GM12874 (cell line): ENCODE measurements around the gene CNOT8.

ENCODE experiments used
- TF ChIP-seq, protein P1 (sequence below): IDR thresholded peaks from 2 replicates; pipeline ENCODE4 v1.5.1; 2011; ENCODE audit warnings: low read depth, mild to moderate bottlenecking, control low read depth, low read length, moderate library complexity; ENCODE audit not compliant: insufficient read depth

CNOT8 gene

DNA sequence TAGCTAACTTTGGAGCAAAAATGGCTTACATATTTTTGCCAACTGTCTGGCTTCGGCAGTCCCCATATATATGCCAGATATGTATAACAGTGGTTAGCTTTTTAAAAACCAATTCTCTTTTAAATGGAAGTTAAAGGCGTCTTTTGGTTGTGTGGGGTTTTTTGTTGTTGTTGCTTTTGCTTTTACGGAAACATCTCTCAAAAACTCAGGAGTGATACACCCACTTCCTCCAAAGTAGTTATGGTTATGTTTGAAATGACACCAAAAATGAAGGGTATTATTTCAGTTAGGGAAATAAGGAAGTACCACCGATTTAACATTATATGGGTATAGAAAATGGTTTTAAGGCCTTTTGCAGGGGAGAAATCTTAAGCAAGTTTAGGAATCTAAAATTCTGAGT, 2.3 kb downstream of the CNOT8 start:
- TF ChIP-seq, protein P1, sequence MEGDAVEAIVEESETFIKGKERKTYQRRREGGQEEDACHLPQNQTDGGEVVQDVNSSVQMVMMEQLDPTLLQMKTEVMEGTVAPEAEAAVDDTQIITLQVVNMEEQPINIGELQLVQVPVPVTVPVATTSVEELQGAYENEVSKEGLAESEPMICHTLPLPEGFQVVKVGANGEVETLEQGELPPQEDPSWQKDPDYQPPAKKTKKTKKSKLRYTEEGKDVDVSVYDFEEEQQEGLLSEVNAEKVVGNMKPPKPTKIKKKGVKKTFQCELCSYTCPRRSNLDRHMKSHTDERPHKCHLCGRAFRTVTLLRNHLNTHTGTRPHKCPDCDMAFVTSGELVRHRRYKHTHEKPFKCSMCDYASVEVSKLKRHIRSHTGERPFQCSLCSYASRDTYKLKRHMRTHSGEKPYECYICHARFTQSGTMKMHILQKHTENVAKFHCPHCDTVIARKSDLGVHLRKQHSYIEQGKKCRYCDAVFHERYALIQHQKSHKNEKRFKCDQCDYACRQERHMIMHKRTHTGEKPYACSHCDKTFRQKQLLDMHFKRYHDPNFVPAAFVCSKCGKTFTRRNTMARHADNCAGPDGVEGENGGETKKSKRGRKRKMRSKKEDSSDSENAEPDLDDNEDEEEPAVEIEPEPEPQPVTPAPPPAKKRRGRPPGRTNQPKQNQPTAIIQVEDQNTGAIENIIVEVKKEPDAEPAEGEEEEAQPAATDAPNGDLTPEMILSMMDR = no peak

DNA sequence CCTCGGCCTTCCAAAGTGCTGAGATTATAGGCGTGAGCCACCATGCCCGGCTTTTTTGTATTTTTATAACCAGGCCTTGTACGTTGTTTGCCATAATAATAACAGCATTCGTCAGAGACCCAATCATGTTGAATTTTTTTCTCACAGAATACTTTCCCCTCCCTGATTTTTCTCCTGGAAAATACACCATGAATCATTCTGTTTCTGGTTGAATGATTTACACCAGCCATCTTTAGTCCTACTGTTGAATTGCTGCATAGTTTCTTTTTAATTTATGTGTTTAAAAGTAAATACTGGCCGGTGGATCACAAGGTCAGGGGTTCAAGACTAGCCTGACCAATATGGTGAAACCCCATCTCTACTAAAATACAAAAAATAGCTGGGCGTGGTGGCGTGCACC, 3.5 kb downstream of the CNOT8 start:
- TF ChIP-seq, protein P1 = no peak

DNA sequence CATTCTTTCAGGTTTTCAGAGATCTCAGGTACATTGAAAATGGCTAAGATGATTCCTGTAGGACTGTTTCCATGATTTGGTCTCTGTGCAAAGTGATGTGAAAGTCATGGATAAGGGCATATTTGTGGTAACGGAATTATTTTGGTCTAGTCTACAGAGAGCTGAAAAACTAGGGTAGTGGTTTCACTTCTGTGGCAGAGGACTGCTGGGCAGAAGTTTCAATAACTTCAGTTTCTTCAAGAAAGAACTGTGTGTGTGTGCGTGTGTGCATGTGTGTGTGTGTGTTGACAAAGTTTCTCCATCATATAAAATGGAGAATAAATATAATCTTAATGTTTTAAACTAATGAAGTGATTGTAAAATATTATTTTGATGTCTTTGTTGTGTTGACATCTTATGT, 4.3 kb downstream of the CNOT8 start:
- TF ChIP-seq, protein P1 = no peak

DNA sequence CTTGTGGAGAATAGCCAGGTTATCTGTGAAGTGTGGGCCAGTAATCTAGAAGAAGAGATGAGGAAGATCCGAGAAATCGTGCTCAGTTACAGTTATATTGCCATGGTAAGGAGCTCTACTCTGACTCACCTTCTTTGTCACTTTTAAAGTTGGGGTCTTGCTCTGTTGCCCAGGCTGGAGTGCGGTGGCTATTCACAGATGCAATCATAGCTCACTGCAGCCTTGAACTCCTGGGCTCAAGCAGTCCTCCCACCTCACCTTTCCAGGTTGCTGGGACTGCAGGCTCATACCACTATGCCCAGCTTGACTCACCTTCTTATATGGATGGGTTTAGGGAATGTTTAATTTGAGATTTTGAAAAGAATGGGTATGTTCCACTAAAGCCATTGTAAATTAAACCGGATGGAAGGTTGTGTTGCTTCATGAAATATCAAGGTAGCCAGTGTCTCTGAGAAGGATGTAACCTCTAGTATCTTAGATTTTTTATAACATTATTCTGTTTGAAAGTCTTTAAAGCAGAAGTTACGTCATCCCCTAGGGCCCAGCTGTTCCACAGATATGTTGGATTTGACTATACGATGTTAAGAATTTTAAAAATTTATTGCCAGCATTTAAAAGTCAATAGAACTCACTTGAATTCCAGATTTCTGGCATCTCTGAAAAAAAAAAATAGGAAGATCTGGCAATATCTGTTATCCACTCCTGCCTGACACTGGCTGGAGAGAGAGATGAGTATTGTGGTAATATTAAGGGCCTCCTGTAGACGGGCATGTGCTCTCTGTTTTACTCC, 5.1 kb downstream of the CNOT8 start:
- TF ChIP-seq, protein P1 = no peak

DNA sequence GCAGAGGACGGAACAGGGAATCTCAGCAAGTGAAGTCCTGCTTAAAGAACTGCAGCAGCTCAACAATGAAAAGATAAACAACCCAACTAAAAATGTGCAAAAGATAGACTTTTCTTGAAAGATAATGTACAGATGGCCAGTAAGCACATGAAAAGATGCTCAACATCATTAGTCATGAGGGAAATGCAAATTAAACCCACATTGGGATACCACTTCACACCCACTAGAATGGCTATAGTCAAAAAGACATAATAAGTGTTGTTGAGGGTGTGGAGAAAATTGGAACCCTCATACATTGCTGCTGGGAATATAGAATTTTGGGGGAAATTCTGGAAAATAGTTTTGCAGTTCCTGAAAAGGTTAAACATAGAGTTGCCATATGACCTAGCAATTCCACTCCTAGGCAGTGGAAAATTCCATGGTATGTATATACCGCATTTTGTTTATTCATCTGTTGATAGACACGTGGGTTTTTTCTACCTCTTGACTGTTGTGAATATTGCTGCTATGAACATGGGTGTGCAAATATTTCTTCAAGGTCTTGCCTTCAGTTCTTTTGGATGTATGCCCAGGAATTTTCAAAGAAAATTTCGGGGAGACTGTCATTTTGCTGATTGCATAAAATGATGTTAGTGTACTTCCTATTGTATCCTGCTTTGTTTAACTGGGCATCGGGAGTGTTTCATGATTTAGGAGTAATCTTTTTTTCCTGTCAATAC, 7.2 kb downstream of the CNOT8 start:
- TF ChIP-seq, protein P1 = no peak

DNA sequence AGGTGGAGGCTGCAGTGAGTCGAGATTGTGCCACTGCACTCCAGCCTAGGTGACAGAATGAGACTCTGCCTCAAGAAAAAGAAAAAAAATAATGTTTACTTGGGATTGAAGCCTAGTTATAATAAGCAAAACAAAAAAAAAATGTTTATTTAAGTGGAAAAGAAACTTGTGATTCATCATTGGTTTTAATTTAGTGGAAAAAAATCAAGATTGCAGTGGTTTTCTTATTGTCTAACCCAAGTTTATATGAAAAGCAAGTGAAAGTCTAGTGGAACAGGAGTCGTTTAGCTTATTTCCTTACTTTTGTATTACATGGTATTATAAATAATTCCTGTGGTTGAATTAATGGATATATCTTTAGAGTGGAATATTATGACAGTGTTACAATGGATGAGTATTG, 8.4 kb downstream of the CNOT8 start:
- TF ChIP-seq, protein P1 = no peak

DNA sequence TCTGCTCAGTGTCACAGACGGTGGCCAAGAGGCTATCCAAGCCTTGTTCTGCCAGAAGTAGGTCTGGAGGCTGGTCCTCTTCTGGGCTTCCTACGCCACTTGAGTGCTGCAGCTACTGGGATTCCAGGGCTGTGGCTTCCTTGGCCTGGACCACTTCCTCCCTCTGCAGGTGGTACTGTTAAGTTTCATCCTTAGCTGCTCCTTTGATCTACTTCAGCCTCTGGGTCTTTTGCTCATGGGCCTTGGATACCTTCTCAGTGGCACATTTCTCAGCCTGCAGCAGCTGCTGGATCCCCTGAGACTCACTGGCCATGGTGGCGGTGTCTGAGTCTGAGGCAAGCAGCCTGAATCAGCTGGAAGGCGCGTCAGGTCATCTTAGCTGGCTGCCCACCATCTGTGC, 10.3 kb downstream of the CNOT8 start:
- TF ChIP-seq, protein P1 = no peak
